K562 (cell line): ENCODE data around the gene ABCA7. TPM values are rescaled to one million over a fixed set of nuclear protein-coding genes. Genes with fewer than 3 reads are reported as not detected.

Experiments used
- FIP1L1 ChIP-seq: fragments of 200-400 bp; formaldehyde crosslinking; IDR thresholded peaks from 2 replicates; pipeline ENCODE4 v1.6.1; 2018; ENCODE audit warnings: mild to moderate bottlenecking, low read depth, low read length; ENCODE audit not compliant: poor library complexity, severe bottlenecking
- FOXA3 ChIP-seq, 2 experiments: fragments of 450-650 bp in 1 of 2; sonication (generic) in 1 of 2; formaldehyde crosslinking; IDR thresholded peaks in 1 of 2; conservative IDR thresholded peaks in 1 of 2; 2 replicates each; pipeline versions ENCODE4 v1.4.0 to v1.8.0; 2020 to 2022; ENCODE audit warnings: mild to moderate bottlenecking in 2 of 2, missing genetic modification reagents in 1 of 2
- GABPB1 ChIP-seq: sonication (generic); formaldehyde crosslinking; IDR thresholded peaks from 2 replicates; pipeline ENCODE4 v1.8.0; 2022; ENCODE audit warnings: mild to moderate bottlenecking, missing genetic modification reagents
- HBP1 ChIP-seq: fragments of 450-650 bp; formaldehyde crosslinking; IDR thresholded peaks from 2 replicates; pipeline ENCODE4 v1.4.0; 2022; ENCODE audit warnings: missing genetic modification characterization
- HDAC1 ChIP-seq, 2 experiments: fragments of 450-650 bp; IDR thresholded peaks; 2 replicates each; pipeline ENCODE4 v1.6.1; 2016 to 2017; ENCODE audit warnings: inconsistent platforms in 1 of 2, mild to moderate bottlenecking in 1 of 2, moderate library complexity in 1 of 2
- HMGN3 ChIP-seq: IDR thresholded peaks from 2 replicates; pipeline ENCODE4 v1.6.1; 2011; ENCODE audit warnings: borderline replicate concordance, low read depth, mild to moderate bottlenecking, mixed read lengths, low read length; ENCODE audit not compliant: insufficient read length; ENCODE audit errors: extremely low read depth
- HOMEZ ChIP-seq: fragments of 250-450 bp; sonication (Bioruptor Pico); IDR thresholded peaks from 2 replicates; pipeline ENCODE4 v1.4.0; 2020; ENCODE audit warnings: mild to moderate bottlenecking, moderate library complexity
- MAFK ChIP-seq: IDR thresholded peaks from 2 replicates; pipeline ENCODE4 v1.6.1; 2011; ENCODE audit warnings: low read length, improper control_type of control experiment
- MEIS2 ChIP-seq: fragments of 450-650 bp; IDR thresholded peaks from 2 replicates; pipeline ENCODE4 v1.6.1; 2014; ENCODE audit warnings: mild to moderate bottlenecking; ENCODE audit not compliant: partially characterized antibody
- RB1 ChIP-seq: fragments of 450-650 bp; IDR thresholded peaks from 2 replicates; pipeline ENCODE4 v1.6.1; 2017; ENCODE audit warnings: low read depth, mild to moderate bottlenecking
- SLC30A9 ChIP-seq: fragments of 250-450 bp; sonication (Bioruptor Pico); IDR thresholded peaks from 2 replicates; pipeline ENCODE4 v1.8.0; 2022; ENCODE audit warnings: mild to moderate bottlenecking, moderate library complexity
- SMARCB1 ChIP-seq: IDR thresholded peaks from 2 replicates; pipeline ENCODE4 v1.6.1; 2011; ENCODE audit warnings: improper control_type of control experiment, low read depth; ENCODE audit not compliant: insufficient read length
- SP1 ChIP-seq: sonication (generic); formaldehyde crosslinking; IDR thresholded peaks from 2 replicates; pipeline ENCODE4 v1.8.1; 2022; ENCODE audit warnings: mild to moderate bottlenecking, missing genetic modification reagents
- ZC3H11A ChIP-seq: IDR thresholded peaks from 2 replicates; pipeline ENCODE4 v1.6.1; 2012; ENCODE audit warnings: low read depth, low read length, improper control_type of control experiment
- ZNF124 ChIP-seq: sonication (generic); formaldehyde crosslinking; IDR thresholded peaks from 2 replicates; pipeline ENCODE4 v1.8.1; 2022; ENCODE audit warnings: missing genetic modification reagents
- ZNF134 ChIP-seq: fragments of 250-450 bp; sonication (Bioruptor Pico); conservative IDR thresholded peaks from 2 replicates; pipeline ENCODE4 v1.4.0; 2020
- ZNF280A ChIP-seq: fragments of 450-650 bp; IDR thresholded peaks from 2 replicates; pipeline ENCODE4 v1.6.1; 2018; ENCODE audit warnings: mild to moderate bottlenecking, low read depth; ENCODE audit not compliant: partially characterized antibody
- ZNF764 ChIP-seq: fragments of 250-450 bp; sonication (Bioruptor Pico); IDR thresholded peaks from 2 replicates; pipeline ENCODE4 v1.4.0; 2020; ENCODE audit warnings: low read depth, mild to moderate bottlenecking, moderate library complexity
- ZNF778 ChIP-seq: fragments of 450-650 bp; formaldehyde crosslinking; IDR thresholded peaks from 2 replicates; pipeline ENCODE4 v1.4.0; 2020; ENCODE audit warnings: mild to moderate bottlenecking, moderate library complexity
- ZZZ3 ChIP-seq: fragments of 450-650 bp; IDR thresholded peaks from 2 replicates; pipeline ENCODE4 v1.6.1; 2016; ENCODE audit warnings: antibody characterized with exemption, mild to moderate bottlenecking, moderate library complexity
- polyA plus RNA-seq, 8 experiments: library from polyadenylated mRNA; depleted of rRNA in 4 of 8; stranded (reverse) in 5 of 8; unstranded in 3 of 8; fragments of >200 nt; fragmentation: Nextera tagmentation in 2 of 8; fragmentation: Illumina TruSeq in 1 of 8; extraction: Ambion mirVana in 2 of 8; extraction: Trizol in 1 of 8; gene quantifications; 2 replicates each; pipeline versions ENCODE4 v1.2.1 to v1.2.3, GENCODE V29; 2011 to 2014; ENCODE audit warnings: inconsistent platforms in 1 of 8, missing spikeins in 1 of 8
- total RNA-seq, 7 experiments: library from RNA; depleted of rRNA in 6 of 7; stranded (reverse); fragments of >200 nt in 6 of 7; fragmentation: Illumina TruSeq in 2 of 7; extraction: Trizol in 2 of 7; gene quantifications; 2 replicates each; pipeline versions ENCODE4 v1.2.1 to v1.2.3, GENCODE V29; 2011 to 2021; ENCODE audit warnings: low replicate concordance in 1 of 7
- TF ChIP-seq, protein P1 (sequence below): IDR thresholded peaks from 2 replicates; pipeline ENCODE4 v1.6.1; 2011; ENCODE audit warnings: borderline replicate concordance, low read depth, mild to moderate bottlenecking, moderate library complexity, low read length; ENCODE audit not compliant: insufficient read depth, poor library complexity, severe bottlenecking

Gene ABCA7
- total and polyA plus RNA-seq, 9 of the 15 experiments (the other 6 are each of a cell fraction or from before 2014, with no cell fraction given): 2.3 to 96.1 (median 31.2) TPM

DNA sequence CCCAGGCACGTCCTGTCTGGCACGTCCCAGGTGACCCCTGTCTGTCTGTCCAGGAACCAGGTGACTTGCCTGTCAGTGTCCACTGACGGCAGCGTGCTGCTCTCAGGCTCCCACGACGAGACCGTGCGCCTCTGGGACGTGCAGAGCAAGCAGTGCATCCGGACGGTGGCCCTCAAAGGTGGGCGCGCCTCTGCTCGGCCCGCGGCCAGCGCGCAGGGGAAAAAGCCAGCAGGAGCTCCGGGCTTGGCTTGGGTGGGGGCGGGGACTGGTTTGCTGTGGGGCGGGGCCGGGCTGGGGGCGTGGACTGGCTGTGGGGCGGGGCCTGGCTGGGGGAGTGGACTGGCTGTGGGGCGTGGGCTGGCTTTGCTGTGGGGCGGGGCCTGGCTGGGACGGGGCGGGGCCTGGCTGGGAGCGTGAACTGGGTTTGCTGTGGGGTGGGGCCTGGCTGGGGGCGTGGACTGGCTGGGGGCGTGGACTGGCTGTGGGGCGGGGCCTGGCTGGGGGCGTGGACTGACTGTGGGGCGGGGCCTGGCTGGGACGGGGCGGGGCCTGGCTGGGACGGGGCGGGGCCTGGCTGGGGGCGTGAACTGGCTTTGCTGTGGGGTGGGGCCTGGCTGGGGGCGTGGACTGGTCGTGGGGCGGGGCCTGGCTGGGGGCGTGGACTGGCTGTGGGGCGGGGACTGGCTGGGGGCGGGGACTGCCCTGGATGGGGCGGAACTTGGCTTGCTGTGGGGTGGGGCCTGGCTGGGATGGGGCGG is 48.6 kb upstream of the ABCA7 start (continued):
- TF ChIP-seq MEIS2 (no peak), FOXA3 (CRISPR knock-in tag; conservative IDR thresholded peaks at IDR 0.05 in 1 of 2, IDR thresholded peaks at IDR 0.05 in 1 of 2) (no peak), ZC3H11A (no peak), HMGN3 (peak; percentile 22), RB1 (0 out of 2 replicates have a peak, but pooled peaks have one; percentile 26), ZNF124 (CRISPR knock-in tag) (no peak), MAFK (no peak), SMARCB1 (no peak), HOMEZ (CRISPR knock-in tag) (no peak), ZNF134 (CRISPR knock-in tag) (no peak), GABPB1 (CRISPR knock-in tag) (no peak), SP1 (CRISPR knock-in tag) (no peak), SLC30A9 (CRISPR knock-in tag) (no peak), ZNF764 (CRISPR knock-in tag) (no peak), ZNF778 (no peak), HDAC1 (IDR thresholded peaks at IDR 0.05) (0 out of 4 replicates have a peak, but pooled peaks of 1 of the 2 experiments have one; percentile 27), HBP1 (CRISPR knock-in tag) (no peak), ZZZ3 (no peak), FIP1L1 (peak; percentile 65), ZNF280A (no peak)
- TF ChIP-seq, protein P1, sequence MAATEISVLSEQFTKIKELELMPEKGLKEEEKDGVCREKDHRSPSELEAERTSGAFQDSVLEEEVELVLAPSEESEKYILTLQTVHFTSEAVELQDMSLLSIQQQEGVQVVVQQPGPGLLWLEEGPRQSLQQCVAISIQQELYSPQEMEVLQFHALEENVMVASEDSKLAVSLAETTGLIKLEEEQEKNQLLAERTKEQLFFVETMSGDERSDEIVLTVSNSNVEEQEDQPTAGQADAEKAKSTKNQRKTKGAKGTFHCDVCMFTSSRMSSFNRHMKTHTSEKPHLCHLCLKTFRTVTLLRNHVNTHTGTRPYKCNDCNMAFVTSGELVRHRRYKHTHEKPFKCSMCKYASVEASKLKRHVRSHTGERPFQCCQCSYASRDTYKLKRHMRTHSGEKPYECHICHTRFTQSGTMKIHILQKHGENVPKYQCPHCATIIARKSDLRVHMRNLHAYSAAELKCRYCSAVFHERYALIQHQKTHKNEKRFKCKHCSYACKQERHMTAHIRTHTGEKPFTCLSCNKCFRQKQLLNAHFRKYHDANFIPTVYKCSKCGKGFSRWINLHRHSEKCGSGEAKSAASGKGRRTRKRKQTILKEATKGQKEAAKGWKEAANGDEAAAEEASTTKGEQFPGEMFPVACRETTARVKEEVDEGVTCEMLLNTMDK: no peak
